ENCODE measurements around the gene ART5.

DNA sequence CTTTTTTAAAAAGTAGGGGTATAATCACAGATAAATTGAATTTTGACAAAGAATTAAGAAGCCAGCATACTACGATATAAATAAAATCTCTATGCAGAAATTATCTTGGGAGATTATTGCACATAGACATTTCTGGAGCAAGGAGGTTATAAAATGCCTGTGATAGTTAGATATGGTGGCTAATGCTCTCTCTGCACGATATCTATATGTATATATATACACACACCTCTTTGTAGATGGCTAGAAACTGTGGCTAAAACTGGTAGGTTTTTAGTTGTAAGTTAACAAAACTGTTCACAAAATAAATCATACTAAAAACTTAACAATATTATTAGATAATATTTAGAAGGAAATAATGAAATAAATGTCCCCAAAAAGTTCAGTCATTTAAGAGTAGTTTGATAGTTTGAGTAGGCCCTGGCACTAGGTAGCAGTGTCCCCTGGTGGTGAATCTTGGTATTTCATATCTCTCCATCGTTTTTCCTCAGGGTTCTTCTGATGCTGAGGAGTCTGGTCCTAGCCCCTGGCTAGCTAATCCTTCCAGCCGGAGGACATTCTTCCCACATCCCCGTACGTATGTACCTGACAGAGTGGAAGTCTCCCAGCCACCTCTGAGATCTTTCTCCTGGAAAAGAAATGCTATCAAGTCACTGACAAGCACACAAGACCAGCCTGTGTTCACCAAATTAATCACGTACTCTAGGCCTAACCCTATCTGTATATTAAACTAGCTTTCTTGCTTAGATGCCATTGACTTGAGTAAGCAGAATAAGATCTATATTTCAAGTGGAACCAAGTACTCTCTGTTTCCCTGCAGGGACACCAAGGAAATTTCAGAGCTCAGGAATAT is 32.2 kb downstream of the ART5 start:
- TF ChIP-seq EZH2 (IDR thresholded peaks at IDR 0.05; ENCODE audit: low read depth, unreplicated experiment) (no peak), CTCF (conservative IDR thresholded peaks at IDR 0.05; ENCODE audit: low read depth in 2 of 2) (peak; percentile 85 to 90), REST (IDR thresholded peaks at IDR 0.05; ENCODE audit: unreplicated experiment) (no peak), NANOG (IDR thresholded peaks at IDR 0.05; ENCODE audit: borderline replicate concordance) (no peak), POLR2AphosphoS5 (IDR thresholded peaks at IDR 0.05; ENCODE audit: low read depth) (no peak), CREB1 (CRISPR knock-in tag; IDR thresholded peaks at IDR 0.05; ENCODE audit: low read depth) (no peak), ZNF331 (CRISPR knock-in tag; IDR thresholded peaks at IDR 0.05; ENCODE audit: low read depth) (no peak), EZH2phosphoT487 (IDR thresholded peaks at IDR 0.05; ENCODE audit: unreplicated experiment) (no peak), JUNB (IDR thresholded peaks at IDR 0.05; ENCODE audit: unreplicated experiment) (no peak), ZNF462 (CRISPR knock-in tag; IDR thresholded peaks at IDR 0.05) (no peak)
- TF ChIP-seq, protein P1, sequence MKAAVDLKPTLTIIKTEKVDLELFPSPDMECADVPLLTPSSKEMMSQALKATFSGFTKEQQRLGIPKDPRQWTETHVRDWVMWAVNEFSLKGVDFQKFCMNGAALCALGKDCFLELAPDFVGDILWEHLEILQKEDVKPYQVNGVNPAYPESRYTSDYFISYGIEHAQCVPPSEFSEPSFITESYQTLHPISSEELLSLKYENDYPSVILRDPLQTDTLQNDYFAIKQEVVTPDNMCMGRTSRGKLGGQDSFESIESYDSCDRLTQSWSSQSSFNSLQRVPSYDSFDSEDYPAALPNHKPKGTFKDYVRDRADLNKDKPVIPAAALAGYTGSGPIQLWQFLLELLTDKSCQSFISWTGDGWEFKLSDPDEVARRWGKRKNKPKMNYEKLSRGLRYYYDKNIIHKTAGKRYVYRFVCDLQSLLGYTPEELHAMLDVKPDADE (IDR thresholded peaks at IDR 0.05) = no peak

Data from GM23338 (cell line).